Activated CD4-positive, CD25-positive, alpha-beta regulatory T cell treated with anti-CD3 and anti-CD28 coated beads, Interleukin-2, amount 50 U/mL, for 16 hours (primary cell): ENCODE data around the gene P3H2.

Source experiments
- DNase-seq: peaks from one replicate; pipeline ENCODE4 v3.0.0-alpha.2; 2020; ENCODE audit warnings: low read depth, low spot score

P3H2 gene

DNA sequence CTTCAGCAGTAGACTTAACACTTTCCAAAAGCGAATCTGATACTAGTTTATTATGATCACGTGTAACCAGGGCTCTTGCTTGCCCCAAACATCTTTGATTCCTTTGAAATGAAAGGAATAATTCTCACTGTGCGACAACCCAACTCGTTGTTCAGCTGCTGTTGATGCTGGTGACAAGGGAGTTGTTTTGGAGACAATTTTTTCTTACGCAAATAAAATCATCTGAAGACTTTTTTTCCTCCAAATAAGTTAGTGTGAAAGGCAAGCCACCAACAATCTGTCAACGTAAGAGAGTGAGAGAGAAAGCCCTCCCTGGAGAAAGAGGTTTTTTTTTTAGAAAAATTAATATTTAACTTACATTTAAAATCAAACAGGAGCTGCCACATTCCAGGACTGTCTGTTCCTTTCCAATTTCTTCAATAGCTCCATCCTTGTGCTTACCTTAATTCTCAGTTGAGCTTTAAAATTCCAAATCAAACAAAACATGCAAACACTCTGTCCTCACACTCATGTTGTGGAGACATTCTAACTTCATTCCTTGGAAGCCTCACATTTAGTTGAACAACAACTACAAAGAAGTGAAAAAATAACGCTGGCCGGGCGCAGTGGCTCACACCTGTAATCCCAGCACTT, 4.9 kb upstream of the P3H2 start:
- DNase-seq: no peak

DNA sequence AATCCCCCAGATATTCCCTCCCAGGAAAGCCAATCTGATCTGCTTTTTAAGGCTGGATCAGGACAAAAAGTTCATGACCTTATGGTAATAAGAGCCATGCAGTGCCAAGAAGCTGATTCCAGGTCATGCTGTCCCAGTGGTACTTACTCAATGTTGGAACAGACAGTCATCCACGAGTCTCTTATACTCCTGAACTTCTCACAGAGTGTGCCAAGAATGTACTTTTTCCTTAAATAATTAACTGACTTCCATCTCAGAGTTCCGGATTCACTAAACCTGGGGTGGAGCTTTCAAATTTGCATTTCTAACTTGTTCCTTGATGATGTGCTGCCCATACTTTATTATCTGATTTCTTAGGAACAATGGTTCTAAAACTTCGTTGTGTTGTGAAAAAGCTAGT, 3.4 kb upstream of the P3H2 start:
- no peak for DNase-seq

DNA sequence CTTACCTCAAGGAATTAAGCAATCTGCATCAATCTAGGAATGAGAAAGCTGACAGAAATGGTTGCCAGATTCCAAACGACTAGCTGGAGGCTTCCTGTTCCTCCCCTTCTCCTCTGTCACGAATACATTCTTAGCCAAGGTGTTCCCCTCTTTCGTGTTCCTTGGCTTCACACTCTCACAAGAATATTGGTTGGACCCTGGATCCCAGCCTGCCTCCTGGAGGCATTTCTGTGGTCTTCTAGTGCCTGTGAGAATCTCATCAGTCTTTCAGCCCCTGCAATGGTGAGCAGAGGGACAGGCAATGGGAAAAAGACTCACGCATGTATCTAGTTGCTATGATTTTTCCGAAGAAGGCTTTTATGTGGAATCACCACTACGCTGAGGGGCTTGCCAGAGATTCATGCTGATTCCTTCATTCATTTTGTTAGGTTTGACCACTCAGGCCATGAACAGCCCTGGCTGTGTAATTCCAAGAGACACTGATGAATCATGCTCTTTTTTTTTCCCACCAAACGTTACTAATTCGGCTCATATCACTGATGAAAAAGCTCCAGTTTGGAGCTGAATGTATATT, 1.6 kb upstream of the P3H2 start:
- no peak for DNase-seq

DNA sequence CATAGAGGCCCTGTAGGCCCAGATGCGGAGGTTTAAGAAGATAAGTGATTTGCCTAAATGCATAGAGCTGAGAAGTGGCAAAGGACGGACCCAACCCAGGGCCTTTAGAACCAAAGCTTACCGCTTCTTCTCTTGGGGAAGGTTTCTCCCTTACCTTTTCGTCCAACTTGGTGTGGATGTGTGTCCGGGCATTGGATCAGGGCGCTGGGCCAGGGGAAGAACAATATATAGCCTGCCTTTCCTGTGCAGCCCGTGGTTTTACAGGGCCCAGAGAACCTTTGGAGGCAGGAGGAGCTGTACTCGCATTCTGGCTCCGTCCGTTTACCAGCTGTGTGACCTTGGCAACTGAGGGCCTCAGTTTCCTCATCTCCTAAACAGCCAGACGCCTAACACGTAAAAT, 686 bp upstream of the P3H2 start:
- DNase-seq: no peak

DNA sequence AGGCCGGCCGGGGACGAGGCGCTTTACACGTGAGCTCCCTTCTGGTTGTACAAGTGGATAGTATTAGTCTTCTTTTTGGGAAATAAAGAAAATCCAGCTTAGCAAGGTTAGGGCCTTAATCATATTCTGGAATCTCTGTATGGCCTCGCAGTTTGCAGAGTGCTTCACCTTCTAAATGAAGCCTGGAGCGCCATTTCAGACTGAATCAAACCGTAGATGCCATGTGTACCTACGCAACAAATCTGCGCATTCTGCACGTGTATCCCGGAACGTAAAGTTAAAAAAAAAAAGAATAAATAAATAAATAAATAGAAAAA, 322 bp upstream of the P3H2 start:
- no peak for DNase-seq

DNA sequence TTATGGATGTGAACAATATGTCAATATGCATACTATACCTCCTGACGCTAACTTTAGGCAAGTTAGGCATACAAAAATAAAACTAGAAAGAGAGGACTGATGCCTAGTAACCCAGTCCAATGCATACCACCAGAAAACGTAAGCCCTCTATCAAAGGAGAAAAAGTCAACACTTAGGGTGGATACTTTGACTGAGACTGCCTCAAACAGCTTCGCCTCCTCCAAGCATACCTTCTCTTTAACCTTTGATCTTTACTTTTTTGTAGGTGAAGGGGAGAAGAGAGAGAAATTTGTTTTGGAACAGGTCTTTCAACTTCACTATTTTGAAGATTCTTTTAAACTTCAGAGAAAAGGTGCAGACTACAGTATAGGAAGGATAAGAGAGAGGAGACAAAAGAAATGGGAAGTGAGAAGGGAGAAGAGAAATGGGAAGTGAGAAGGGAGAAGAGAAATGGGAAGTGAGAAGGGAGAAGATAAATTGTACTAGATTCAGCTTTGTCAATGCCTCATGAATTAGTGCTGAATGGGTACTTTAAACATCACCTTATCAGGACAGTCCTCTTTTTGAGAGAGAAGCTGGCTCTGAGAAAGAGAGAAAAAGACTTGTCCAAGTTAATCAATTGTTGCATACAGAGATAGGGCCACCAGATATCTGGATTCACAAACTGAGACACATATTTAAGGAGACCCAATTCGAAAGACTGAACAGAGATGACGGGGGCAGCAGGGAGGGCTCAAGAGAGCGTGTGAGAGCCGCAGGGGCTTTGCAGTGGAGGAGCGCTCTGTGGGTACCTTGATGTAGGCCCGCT, 1.0 kb downstream of the P3H2 start:
- DNase-seq: no peak

DNA sequence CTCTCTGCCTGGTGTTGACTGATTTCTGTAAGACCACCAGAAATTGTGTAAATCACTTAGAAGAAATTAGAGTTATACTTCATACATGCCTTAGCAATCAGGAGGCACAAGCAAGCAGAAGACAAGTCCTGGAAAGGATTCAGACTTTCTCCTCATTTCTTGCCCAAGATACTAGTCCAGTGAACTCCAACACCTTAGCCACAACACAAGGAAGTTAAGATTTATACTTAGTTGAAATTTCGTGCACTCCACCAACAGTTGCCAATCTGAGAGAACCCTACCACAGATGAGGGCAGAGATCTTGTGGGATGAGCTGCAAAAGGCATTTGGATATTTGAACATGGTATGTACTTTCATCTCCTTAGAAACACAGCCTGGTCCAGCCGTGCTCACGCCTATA, 2.3 kb downstream of the P3H2 start:
- no peak for DNase-seq

DNA sequence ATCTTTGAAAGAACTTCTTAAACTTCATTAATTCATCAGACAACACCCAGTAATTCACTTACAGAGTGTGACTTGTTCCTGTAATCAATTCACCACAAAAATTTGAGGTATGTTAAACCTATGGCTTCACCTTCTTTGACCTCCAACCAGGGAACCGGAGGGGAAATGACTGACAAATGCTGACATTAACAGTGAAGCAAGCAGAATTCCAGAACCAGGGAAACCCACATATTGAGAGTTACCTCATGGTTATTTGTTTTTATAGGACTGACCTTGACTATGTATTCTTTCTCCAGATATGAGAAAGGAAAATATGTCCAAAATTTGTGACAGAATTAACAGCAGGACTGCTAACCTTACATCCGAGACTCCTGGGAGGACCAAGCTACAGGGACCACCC, 2.7 kb downstream of the P3H2 start:
- no peak for DNase-seq

DNA sequence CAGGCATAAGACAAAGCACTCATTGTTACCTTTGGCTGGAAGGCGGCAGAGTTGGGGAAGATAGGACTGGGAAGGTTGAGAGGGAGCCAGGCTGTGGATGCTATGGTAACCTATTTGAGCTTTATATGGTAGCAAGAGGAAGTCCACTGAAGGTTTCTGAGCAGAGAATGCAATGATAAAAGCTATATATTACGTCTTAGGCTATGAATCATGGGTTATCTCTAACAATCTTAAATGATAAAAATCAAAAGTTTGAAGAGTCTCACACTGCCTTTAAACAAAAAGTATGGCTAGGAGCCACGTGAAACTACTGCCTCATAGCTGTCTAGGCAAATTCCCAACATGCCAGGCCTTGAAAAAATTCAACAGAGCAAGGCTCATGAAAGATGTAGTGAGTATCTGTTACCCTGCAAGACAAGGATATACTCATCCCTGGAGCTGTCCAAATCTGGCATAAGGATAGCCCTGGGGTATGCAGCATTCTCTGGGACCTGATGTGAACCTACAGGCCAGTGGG, 4.1 kb downstream of the P3H2 start:
- DNase-seq: no peak

DNA sequence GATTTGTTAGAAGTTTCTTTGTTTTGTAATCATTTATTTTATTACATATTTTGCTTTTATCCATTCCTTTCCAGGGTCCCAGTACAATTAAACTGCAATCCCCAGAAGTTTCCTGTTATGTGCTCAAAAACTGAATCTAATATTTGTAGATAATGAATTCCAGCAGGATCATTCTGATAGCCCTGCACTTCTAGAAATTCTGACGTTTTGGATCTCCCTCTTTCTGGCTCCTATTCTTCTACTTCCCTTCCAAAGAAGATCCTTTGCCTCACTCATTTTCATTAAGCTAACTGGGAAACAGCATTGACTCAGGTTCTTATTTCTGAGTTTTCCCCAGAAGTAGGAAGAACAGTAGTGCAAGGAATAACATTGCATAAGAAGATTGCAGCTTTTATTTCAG, 9.9 kb downstream of the P3H2 start:
- no peak for DNase-seq

DNA sequence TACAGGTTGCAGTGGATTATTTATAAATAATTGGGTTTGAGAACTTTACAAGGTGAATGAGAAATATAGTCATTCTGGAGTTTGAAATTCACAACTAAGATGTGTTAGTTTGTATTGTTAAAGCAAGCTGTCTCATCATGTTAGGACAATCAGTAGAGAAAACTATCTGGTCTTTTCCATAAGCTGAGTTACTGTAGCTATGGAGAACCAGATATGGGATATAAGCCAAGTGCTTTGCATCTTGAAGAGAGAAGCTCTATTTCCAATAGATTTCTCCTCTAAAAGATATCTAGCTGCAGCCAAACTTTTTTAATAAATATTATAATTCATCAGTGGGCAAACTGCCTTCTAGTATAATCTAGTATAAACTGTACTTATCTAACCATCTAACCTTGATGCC, 11.3 kb downstream of the P3H2 start:
- DNase-seq: no peak

DNA sequence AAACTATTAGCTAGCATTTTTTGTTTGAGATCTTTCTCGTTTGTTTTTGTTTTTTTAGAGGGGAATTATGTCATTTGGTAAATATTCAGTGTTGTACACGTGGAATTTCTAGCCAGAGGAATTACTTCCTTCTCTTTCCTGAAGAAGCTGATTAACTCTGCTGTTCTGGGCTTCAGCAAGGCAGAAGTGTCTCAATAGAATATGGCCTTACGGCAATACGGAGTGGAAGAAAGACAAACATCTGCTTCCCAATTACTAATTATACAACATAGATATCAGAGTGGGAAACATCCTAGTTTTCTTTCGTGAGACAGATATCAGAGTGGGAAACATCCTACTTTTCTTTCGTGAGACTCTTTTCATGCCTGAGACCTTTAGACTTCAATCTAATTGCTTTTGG, 11.9 kb downstream of the P3H2 start:
- no peak for DNase-seq

DNA sequence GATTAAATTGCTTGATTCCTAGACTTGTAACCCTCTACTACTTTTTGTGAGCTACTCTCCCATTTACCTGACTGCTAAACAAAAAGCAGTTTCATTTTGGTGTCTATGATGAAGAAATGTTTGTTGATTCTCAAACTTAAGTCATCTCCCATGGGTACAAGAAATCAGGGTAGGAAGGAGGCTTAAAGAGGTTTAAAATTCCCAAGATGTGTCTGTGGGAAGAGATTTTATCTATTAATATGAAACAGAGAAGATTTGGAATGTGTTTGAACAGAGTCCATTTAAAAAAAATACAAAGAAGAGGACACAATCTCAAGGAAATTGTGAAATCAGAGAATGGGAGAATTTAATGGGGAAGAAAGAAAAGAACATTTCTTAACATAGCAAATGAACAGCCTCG, 14.8 kb downstream of the P3H2 start:
- no peak for DNase-seq

DNA sequence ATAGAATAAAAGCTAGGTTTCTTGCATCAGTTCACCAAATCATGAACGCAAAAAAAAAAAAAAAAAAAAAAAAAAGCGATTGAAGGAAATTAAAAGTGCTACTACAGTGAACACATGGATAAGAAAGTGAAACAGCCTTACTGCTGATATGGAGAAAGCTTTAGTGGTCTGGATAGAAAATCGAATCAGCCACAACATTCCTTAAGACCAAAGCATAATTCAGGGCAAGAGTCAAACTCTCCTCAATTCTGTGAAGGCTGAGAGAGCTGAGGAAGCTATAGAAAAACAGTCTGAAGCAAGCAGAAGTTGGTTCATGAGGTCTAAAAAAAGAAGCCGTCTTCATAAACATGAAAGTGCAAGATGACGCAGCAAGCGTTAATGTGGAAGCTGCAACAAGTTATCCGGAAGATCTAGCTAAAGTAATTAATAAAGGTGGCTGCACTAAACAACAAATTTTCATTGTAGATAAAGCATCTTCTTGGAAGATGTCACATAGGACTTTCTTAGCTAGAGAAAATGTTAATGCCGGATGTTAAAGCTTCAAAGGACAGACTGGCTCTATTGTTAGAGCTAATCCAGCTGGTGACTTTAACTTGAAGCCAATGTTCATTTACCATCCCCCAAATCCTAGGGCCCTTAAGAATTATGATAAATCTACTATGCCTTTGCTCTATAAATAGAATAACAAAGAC, 19.2 kb downstream of the P3H2 start:
- DNase-seq: no peak

DNA sequence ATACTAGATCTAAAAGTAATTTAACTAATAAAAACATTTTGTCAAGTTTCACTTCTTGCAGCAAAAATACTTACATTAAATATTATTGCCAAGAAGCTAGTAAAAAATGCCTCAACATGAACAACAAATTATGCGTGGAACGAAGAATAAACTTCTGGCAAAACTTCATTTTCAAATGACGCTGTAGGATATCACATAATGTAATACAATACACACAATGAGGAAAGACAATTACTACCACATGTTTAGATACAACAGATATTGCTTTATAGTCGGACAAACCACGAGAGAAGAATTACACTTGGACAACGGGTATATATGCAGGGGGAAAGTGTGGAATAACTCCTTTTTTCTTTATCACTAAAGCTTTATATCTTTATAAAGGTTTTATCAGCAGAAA, 21.6 kb downstream of the P3H2 start:
- no peak for DNase-seq

DNA sequence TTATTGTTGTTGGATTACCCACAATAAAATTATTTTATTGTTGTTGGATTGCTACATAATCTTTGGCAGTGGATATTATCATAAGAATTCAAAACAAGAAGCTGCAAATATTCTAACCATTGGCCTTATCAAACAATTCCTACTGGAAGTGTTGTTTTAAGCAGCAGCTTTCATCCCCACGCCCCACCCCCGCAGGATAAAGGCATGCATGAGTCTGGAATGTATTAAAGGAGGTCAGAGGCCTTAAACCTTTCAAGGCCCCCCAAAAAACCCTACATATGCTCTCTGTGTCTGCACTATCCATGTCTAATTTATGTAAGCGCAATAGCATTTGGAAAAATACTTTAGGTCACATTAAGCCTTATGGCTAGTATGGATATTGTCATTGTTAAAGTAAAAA, 23.1 kb downstream of the P3H2 start:
- DNase-seq: no peak

DNA sequence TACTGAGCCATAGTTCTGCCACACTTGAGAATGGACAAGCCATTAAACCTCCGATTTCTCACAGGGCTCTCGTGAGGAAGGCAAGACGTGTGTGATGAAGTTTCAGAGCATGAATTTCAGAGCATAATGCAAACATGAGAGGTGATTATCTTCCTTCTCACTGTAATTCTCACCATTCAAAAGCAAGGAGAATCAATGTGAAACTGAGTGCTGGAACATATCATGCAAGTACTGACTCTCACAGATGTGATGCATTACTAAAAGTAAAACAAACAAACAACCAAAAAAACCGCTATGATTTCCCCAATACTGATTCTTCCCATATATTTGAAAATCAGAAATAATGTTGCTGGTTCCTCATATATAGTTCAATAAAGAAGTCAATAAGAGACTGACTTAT, 23.7 kb downstream of the P3H2 start:
- DNase-seq: no peak

DNA sequence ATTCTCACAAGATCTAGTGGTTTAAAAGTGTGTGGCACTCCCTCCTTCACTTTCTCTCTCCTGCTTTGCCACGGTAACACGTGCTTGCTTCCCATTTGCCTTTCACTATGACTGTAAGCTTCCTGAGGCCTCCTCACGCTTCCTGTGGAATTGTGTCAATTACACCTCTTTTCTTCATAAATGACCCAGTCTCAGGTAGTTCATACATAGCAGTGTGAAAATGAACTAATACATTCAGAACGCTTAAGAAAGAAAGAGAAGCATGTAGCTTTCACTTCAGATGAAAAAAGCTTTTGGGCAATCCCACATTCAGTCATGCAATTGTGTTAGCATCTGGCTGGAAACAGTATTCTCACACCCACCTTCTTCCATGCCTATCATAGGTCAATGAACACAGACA, 24.4 kb downstream of the P3H2 start:
- DNase-seq: no peak

DNA sequence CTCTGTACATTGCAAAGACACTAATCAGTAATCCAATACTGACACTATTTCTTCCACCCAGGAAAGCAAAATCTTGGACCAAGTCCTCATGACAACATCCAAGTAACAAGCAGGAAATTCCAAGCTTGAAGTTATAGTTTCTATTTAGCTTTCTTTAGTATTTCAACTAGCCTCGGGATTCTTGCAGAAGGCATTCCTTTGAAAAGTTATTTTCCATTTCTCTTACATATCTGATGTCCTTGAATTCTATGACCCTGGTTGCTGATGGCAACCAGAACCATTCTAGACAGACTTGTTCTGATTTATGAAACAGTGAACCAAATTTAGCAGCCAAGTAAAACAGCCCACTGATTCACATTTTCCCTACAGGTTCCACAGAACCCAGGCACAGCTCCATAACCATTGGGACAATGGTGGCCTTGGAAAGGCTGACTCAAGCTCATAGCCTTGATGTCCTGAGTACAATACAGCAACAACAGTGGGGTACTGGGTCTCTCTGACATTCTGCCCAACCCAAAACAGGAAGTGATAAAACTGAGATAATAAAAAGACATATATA, 26.5 kb downstream of the P3H2 start:
- no peak for DNase-seq

DNA sequence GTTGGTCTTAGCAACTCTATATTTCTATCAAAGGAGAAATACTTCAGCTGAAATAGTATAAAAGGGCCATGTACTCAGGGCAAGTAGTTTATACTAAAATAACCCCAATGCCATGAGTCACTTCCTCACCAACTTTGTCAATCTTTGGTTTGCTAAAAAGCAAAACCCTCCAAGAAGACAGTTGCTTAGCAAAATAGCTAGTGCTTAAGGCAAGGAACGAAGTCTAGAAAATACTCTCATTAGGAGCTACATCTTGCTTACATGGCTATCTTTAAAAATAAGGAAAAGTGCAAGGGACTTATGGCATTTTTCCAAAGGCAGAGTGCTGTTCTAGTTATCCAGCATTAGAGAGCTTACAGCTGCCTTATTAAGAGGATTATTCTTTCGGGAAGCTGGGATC, 28.4 kb downstream of the P3H2 start:
- no peak for DNase-seq

DNA sequence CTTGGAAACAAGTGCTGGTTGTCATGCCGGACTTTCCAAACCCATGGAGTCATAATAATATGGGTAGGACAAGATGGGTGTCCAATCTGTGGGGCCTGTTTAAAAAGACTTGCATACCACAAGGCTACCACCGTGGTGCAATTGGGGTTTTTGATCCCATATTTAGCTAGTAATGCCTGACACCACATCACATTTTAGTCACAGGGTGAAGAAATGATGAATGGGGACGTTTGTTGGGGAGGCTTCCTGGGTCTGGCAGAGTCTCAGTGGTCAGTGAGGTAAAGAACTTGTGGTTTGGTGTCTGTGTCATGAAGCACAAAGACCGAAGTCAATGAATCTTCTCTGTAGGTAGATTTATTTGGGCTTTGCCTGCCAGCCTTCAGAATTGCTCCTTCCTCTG, 31.0 kb downstream of the P3H2 start:
- no peak for DNase-seq

DNA sequence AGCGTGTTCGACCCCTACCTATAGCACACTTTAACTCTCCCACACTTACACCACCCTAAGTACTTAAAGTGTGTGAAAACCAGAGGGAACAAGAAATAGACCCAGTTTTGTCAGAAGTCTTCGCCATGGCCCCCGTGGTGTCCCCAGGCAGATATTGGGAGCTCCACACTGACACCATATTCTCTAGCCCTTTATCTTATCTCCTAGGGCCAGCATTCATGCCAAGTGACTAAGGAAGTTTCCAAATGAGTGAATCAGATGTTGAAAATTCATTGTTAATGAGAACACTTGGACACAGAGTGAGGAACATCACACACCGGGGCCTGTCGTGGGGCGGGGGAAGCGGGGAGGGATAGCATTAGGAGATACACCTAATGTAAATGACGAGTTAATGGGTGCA, 31.8 kb downstream of the P3H2 start:
- no peak for DNase-seq
